ENCODE measurements around the gene LTB4R2.

GRCh38 chr14:24292118-24292807 is 17.7 kb upstream of the LTB4R2 start:
- TF ChIP-seq, protein P1, sequence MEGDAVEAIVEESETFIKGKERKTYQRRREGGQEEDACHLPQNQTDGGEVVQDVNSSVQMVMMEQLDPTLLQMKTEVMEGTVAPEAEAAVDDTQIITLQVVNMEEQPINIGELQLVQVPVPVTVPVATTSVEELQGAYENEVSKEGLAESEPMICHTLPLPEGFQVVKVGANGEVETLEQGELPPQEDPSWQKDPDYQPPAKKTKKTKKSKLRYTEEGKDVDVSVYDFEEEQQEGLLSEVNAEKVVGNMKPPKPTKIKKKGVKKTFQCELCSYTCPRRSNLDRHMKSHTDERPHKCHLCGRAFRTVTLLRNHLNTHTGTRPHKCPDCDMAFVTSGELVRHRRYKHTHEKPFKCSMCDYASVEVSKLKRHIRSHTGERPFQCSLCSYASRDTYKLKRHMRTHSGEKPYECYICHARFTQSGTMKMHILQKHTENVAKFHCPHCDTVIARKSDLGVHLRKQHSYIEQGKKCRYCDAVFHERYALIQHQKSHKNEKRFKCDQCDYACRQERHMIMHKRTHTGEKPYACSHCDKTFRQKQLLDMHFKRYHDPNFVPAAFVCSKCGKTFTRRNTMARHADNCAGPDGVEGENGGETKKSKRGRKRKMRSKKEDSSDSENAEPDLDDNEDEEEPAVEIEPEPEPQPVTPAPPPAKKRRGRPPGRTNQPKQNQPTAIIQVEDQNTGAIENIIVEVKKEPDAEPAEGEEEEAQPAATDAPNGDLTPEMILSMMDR (IDR thresholded peaks at IDR 0.05), result no peak
- no peak for TF ChIP-seq POLR2AphosphoS5 (IDR thresholded peaks at IDR 0.05)

All from sigmoid colon (tissue), 4 donors.